ENCODE data around the gene SUPT3H.
"Not testable (repeated sequence)": the region's sequence is repeated elsewhere in the genome, so short reads cannot be mapped to it uniquely, and the experiment has no call there.

The SUPT3H gene

DNA sequence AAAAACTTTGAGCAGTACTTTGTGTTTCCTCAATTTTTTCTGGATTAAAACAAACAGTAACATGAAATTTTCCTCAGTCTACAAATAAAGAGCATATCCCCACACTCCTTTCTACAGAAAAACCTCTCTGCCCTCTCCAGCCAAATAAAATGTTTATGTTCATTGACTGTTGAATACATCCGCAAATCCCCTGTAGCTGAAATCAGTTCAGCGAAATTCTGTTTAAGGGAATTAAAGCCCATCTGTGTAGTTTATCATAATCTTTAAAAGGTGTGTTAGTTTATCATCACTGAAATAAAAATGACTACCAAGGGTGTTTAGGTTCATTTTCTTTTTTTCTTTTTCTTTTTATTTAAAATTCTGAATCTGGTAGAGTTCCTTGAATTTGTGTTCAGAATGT is 207.4 kb downstream of the SUPT3H start:
- no peak for DNase-seq

- no peak for DNase-seq
These were observed 207.9 kb downstream of the SUPT3H start for GRCh38 chr6:45169815-45170214.

- DNase-seq, result no peak
These were observed 213.6 kb downstream of the SUPT3H start for GRCh38 chr6:45163952-45164766.

GRCh38 chr6:45160305-45160704 is 217.4 kb downstream of the SUPT3H start:
- no peak for DNase-seq

- no peak for DNase-seq
These were observed 221.7 kb downstream of the SUPT3H start for GRCh38 chr6:45156075-45156474.

- no peak for DNase-seq
These were observed 222.3 kb downstream of the SUPT3H start for GRCh38 chr6:45155341-45155894.

- no peak for DNase-seq
These were observed 223.1 kb downstream of the SUPT3H start for GRCh38 chr6:45154679-45155078.

GRCh38 chr6:45148711-45149341 is 228.9 kb downstream of the SUPT3H start:
- no peak for DNase-seq

GRCh38 chr6:45148278-45148677 is 229.5 kb downstream of the SUPT3H start:
- DNase-seq, result no peak

DNA sequence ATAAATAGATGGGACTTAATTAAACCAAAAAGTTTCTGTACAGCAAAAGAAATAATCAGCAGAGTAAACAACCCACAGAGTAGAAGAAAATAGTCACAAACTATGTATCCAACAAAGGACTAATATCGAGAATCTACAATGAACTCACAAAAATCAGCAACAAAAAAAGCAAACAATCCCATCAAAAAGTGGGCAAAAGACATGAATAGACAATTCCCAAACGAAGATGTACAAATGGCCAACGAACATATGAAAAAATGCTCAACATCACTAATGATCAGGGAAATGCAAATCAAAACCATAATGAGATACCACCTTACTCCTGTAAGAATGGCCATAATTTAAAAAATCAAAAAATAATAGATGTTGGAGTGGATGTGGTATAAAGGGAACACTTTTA is 232.1 kb downstream of the SUPT3H start:
- not testable (repeated sequence) for DNase-seq

DNA sequence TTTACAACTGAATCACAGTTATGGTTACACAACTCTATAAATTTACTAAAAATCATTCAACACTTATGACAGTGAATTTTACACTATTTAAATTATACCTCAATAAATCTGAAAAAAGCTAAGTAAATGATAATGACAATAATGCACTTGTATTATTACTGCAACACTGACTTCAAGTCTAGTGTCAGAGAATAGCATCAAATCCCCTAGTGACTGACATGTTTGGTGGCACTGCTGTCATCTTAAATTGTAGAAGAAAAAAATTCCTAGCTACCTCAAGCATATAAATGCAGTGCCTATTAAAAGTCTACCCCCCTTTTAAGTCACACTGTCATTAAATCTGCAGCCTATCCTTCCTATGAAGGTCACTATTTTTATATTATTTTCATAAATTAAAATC is 239.0 kb downstream of the SUPT3H start:
- no peak for DNase-seq

GRCh38 chr6:45136495-45136894 is 241.2 kb downstream of the SUPT3H start:
- no peak for DNase-seq

- no peak for DNase-seq
These were observed 245.0 kb downstream of the SUPT3H start for GRCh38 chr6:45132658-45133294.

DNA sequence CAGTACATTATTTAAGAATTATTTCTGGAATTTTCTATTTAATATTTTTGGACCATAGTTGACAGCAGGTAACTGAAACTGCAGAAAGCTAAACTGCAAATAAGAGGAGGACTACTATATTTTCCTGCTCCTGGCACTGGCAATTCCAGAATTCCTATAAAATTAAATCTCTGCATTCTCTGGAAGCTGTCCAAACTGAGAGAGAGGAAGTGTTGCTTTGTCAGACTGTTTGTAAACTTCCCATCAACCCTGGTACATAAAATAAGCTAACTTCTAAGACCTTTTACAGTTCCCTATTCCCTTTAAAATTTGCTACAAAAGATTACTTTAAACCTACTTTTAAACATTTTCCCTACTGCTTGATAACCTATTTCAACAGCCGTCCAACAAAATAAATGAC is 245.7 kb downstream of the SUPT3H start:
- no peak for DNase-seq

DNA sequence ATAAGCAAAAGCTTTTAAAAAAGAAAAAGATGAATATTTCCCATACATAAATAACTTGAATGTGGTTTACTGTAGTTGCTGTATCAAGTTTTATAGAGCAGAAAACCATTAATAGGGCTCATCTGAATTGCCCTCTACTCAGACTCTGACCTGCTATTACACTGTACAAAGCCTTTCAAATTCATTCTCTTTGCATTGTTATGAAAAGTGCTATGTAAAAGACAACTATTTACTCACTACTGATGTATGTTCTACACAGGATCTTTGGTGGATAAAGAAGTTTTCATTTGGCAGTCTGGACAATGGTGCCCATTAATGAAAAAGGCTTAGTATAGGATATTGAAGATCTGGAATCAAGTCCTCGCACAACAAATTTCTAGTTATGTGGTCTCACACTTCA is 248.7 kb downstream of the SUPT3H start:
- DNase-seq, result no peak

GRCh38 chr6:45127185-45127584 is 250.5 kb downstream of the SUPT3H start:
- DNase-seq, result no peak

DNA sequence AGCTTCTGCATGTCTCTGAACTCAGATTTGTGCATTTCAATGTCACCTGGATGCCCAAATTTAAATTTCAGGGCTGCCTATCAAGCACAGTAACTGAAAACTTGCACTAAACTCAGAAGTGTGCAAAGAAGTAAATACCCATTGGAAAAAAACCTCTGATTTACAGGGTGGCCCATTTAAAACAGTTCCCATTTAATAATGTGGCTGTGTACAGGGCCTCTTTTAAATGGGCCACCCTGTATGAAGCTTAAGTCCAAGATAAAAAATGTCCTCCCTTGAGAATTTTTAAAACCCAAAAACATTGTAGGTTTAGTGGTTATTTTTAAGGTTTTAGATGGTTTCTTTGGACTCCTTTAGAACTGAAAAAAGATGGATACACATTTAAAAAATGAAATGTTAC is 251.7 kb downstream of the SUPT3H start:
- DNase-seq, result no peak

GRCh38 chr6:45123023-45123422 is 254.7 kb downstream of the SUPT3H start:
- DNase-seq, result no peak

DNA sequence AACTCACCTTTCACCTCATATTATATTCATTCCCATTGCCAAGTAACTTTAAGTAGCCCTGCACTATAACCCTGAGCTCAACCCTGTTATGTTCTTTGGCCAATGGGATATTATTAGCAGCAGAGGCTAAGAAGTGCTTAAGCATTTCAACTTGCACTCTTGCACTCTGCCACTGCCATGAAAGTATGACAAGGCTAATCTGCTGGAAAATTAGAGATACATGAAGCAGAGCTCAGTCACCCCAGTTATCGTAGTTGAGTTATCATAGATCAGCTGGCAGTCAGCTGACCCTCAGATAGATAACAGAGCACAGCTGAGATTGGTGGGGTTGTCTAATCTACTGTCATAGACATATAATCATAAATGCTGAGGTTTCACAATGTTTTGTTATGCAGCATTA is 259.0 kb downstream of the SUPT3H start:
- DNase-seq, result no peak

DNA sequence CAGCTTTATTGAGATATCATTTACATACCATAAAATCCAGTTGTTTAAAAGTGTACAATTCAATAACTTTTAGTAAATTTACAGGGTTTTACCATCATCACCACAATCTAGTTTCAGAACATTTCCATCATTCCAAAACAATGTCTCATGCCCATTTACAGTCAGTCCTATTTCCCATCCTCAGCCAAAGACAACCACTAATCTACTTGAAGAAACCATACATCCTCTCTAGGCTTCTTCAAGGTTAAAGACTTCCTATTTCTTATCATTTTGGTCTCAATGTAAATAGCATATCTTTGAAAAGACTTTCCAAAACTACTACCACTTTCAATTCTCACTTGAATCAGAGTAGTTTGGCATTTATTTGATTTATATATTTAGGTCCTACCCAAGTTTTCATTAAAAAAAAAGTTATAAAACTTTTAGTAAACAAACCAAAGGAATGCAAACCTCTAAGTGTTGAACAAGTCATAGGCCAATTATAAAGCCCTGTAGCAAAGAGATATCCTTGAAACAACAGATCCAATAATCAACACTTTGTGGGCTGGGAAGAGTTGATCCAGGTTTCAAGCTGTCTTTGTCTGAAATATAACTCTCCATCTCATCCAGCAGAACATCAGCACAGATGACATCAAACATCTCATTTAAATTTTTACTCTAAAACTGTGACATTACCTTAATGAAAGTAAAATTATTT is 260.9 kb downstream of the SUPT3H start:
- no peak for DNase-seq

DNA sequence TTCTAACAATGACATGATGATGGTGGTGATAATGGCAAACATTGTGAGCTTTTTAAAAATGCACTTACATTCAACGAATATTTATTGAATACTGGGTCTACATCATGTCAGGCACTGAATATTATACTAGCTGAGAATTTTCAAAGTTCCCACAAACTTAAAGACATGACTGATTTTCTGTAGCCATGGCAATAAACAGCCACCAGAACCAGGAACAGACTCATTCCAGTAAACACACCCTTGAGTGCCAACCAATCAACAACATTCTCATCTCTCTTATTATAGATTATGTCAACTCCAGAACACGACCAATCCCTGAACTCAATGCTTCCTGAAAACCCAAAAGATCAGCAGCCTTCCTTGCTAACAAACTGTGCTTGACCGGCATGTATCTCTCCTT is 262.0 kb downstream of the SUPT3H start:
- no peak for DNase-seq

- DNase-seq, result no peak
These were observed 265.0 kb downstream of the SUPT3H start for GRCh38 chr6:45112711-45113110.

DNA sequence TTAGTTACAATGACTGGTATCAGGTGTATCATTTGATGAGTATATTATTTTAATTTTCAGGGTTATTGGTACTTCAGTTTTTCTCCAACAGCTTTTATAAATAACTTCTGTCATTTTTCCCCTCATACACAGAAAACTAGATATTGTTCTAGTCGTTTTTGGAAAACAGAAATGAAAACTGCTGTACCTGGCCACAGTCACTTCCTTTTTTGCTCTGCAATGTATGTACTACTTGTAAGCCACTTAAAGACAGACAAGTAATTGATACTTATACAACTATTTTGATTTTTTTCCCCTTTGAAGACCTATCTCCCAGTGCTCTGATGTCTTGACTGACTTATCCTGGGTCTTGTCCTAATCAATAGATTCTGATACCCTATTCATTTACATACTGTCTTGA is 268.2 kb downstream of the SUPT3H start:
- DNase-seq, result no peak
